Measurements from ENCODE around the gene HDDC3. TPM values are rescaled to one million over a fixed set of nuclear protein-coding genes. Genes with fewer than 3 reads are reported as not detected.

HDDC3 gene
- 20.8 and 26.5 TPM in 2 replicates for total RNA-seq

DNA sequence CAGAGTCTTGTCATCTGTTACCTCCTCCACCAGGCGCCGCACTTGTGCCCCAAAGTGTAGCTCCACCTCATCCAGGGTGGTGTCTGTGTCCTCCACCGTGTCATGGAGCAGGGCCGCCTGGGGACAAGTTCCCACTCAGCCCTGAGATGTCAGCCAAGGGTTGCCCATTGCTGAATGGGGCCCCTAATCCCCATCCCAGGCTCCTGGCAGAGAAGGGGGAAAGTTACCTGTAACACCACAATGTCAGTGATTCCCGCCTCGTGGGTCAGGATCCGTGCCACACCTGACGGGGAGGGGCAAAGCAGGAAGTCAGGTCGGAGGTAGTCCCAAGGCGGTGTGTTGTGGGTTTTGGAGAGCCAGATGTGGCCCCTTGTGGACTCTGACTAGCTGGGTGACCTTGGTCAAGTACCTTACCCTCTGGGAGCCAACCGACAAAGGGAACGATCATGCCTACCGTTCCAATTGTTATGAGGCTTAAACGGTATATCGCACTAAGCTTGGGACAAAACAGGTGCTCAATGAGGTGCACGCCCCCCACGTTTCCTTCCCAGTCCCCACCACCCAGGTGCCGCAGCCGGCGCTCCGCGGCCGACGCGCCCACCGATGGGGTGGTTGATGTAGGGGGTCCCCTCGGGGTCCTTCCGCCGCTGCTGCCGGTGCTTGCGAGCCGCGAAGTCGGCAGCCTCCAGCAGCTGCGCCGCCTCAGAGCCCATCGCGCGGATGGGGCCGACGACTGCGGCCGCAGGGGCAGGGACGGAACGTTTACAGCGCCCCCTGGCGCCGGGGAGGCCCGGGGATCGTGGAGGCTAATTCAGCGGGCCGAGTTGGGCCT, at the start of gene HDDC3:
Gene HDDC3 (minus strand): TSS at position 722 of the 832 bp plus-strand sequence. CDS start 9 bp downstream, at position 713.

GRCh38 chr15:90954712-90955623, 22.6 kb upstream of the HDDC3 start, which contains the start of gene RCCD1:
Gene RCCD1, plus strand, starts transcription at chr15:90954884. Its CDS starts 1,851 bp downstream, at chr15:90956735.

GRCh38 chr15:90934949-90935751, 2.8 kb upstream of the HDDC3 start, which contains the start of gene UNC45A:
Gene UNC45A, plus strand, starts transcription at chr15:90935285. Its CDS starts 40 bp downstream, at chr15:90935325.

DNA sequence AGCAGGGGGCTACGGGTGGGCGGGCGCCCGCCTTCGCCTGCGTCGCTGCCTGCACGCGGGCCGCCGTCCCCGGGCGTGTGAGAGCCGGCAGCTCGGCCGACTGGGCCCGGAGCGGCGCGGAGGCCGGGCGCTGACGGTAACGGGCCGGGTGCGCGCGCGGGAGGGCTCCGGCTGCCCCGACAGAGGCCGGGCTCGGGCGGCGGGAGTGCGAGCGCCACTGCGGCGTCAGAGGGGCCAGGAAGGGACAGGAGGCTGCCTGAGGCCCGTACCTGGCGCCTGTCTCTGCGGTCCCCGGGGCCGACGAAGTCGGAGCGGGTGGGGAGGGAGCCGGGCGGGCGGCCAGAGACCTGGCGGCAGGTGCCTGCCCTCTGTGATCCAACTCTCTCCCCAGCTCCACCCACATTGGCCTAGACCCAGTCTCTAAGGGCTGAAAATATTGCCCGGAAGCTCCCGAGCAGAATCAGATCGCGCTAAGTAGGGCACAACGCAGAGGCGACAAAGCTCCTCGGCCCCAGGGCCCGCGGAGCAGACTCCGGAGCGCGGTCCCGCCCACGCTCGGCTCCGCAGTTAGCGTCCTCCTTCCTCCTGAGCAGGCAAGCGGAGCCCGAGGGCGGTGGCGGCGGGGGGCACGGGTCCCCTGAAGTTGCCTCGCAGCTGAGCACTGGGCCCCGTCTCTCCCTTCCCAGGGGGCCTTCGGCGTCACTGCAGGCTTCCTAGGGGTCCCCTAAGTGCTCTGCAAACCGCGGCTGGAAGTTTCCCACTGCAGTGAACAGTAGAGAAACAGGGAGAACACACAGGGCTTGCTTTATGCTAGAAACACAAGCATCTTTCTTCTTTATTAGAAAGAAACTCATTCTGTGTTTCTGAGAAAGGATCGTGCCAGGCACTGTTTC, 29.3 kb downstream of the HDDC3 start, which contains the start of gene MAN2A2:
Gene MAN2A2 (plus strand): TSS at position 463 of the 893 bp plus-strand sequence. CDS start 906 bp downstream, outside the sequence.

DNA sequence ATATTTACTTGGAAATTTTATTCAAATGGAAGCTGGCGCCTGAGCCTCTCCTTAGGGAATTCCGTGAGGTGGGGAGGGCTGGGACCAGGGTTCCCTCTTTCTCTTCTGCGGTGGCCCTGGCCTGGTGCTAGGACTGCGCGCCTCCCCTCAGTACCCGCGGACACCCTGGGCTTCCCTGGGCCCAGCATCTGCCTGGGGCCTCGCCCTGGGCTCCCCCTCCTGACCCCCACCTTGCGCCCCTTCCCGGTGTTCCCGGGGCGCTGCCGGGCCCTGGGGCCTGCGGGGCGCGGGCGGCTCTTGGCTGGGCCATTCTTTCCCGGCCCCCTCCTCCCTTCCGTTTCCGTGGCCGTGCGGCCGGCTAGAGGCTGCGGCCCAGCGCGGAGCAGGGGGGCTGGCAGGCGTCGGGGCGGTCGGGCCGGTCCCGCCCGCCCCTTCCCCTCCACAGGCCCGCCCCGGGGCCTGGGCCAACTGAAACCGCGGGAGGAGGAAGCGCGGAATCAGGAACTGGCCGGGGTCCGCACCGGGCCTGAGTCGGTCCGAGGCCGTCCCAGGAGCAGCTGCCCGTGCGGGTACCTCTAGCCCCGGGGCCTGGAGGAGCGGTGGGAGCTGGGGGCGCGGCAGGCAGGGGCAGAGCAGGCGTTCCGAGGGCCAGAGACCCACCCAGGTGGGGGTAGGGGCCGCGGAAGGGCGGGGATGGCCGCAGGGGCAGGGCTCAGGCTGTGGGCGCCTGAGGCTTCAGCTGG, 48.2 kb downstream of the HDDC3 start, which contains the start of gene FES:
Gene FES (plus strand): TSS at position 529 of the 743 bp plus-strand sequence. CDS start 542 bp downstream, outside the sequence.

Other genes with a start within 250 kb of the HDDC3 start
- gene BLM, start 215.2 kb downstream of the HDDC3 start, total RNA-seq, result 1.6 and 4.4 TPM in 2 replicates
- gene FURIN, start 64.0 kb downstream of the HDDC3 start, total RNA-seq, result 72.6 and 84.4 TPM in 2 replicates
- 16.2 and 22.8 TPM in 2 replicates for gene FES, start 48.0 kb downstream of the HDDC3 start, total RNA-seq
- 7.4 and 28.7 TPM in 2 replicates for gene MAN2A2, start 29.2 kb downstream of the HDDC3 start, total RNA-seq
- gene UNC45A, start 2.7 kb upstream of the HDDC3 start, total RNA-seq, result 38.3 and 43.2 TPM in 2 replicates
- 20.8 and 23.5 TPM in 2 replicates for gene RCCD1, start 22.3 kb upstream of the HDDC3 start, total RNA-seq
- gene PRC1, start 62.0 kb upstream of the HDDC3 start, total RNA-seq, result 55.7 and 93.7 TPM in 2 replicates
- 10.9 and 16.6 TPM in 2 replicates for gene VPS33B, start 90.0 kb upstream of the HDDC3 start, total RNA-seq
- gene SV2B, start 167.7 kb upstream of the HDDC3 start, total RNA-seq, result 0.13 TPM in 1 of 2 replicates, not detected in the other

All from epithelial cell of alveolus of lung (primary cell).